OCI-LY7 (cell line): Measurements from ENCODE around the gene TRIM9. TPM values are rescaled to one million over a fixed set of nuclear protein-coding genes. Genes with fewer than 3 reads are reported as not detected.

Source experiments
- BruUV-seq: library from RNA; stranded (reverse); fragments of 400-500 nt; replicated peaks from 2 replicates; lab custom pipeline; 2021; lab: Mats Ljungman, UMichigan
- CTCF ChIA-PET: fragments of 300-600 bp; sonication (Branson Sonifier 250); formaldehyde crosslinking; loops from one replicate; lab custom pipeline; 2022; ENCODE audit warnings: antibody characterized with exemption; ENCODE audit not compliant: unreplicated experiment; lab: Charles Lee
- POLR2A ChIA-PET: fragments of 300-600 bp; sonication (Branson Sonifier 250); formaldehyde crosslinking; loops from one replicate; lab custom pipeline; 2022; ENCODE audit warnings: antibody characterized with exemption; lab: Charles Lee
- DNase-seq: peaks from one replicate; pipeline ENCODE4 v3.0.0-alpha.2; 2015; ENCODE audit warnings: low spot score
- H2AFZ ChIP-seq: fragments of 200-600 bp; sonication (generic), shearing (Covaris generic); 2 replicates; pipeline ENCODE4 v1.6.1; 2014; ENCODE audit warnings: mild to moderate bottlenecking, antibody characterized with exemption, low read length, moderate library complexity
- H3K27ac ChIP-seq: fragments of 200-600 bp; sonication (generic); 2 replicates; pipeline ENCODE4 v1.5.1; 2014; ENCODE audit warnings: mixed run types, low read depth, mild to moderate bottlenecking, moderate library complexity, low read length, inconsistent platforms; ENCODE audit not compliant: poor library complexity, severe bottlenecking
- H3K36me3 ChIP-seq: fragments of 200-600 bp; sonication (generic); 2 replicates; pipeline ENCODE4 v1.6.1; 2014; ENCODE audit warnings: mild to moderate bottlenecking, antibody characterized with exemption, low read length, moderate library complexity, mixed read lengths; ENCODE audit not compliant: insufficient read depth
- H3K4me1 ChIP-seq: fragments of 200-600 bp; sonication (generic); 2 replicates; pipeline ENCODE4 v1.5.1; 2014; ENCODE audit warnings: mild to moderate bottlenecking, low read length; ENCODE audit not compliant: insufficient read depth, poor library complexity, severe bottlenecking
- H3K4me2 ChIP-seq: fragments of 200-600 bp; sonication (generic); 2 replicates; pipeline ENCODE4 v1.6.1; 2014; ENCODE audit warnings: mild to moderate bottlenecking, low read length
- H3K4me3 ChIP-seq: fragments of 200-600 bp; sonication (generic); 2 replicates; pipeline ENCODE4 v1.5.1; 2014; ENCODE audit warnings: mild to moderate bottlenecking, low read depth, low read length; ENCODE audit not compliant: poor library complexity, severe bottlenecking
- H3K79me2 ChIP-seq: fragments of 200-600 bp; sonication (generic); 2 replicates; pipeline ENCODE4 v1.6.1; 2016; ENCODE audit warnings: low read depth, mild to moderate bottlenecking, low read length, moderate library complexity, mixed read lengths; ENCODE audit not compliant: insufficient read depth
- H3K9me2 ChIP-seq: fragments of 200-600 bp; sonication (generic); 2 replicates; pipeline ENCODE4 v1.6.1; 2016; ENCODE audit warnings: mild to moderate bottlenecking, low read length, mixed read lengths; ENCODE audit not compliant: insufficient read depth
- H3K9me3 ChIP-seq: fragments of 200-600 bp; sonication (generic); 2 replicates; pipeline ENCODE4 v1.6.1; 2014; ENCODE audit warnings: mild to moderate bottlenecking, mixed run types, low read length, mixed read lengths
- H4K20me1 ChIP-seq: fragments of 200-600 bp; sonication (generic); 2 replicates; pipeline ENCODE4 v1.6.1; 2014; ENCODE audit warnings: mild to moderate bottlenecking, antibody characterized with exemption, low read length, moderate library complexity, mixed read lengths; ENCODE audit not compliant: insufficient read depth
- CTCF ChIP-seq: fragments of 200-600 bp; sonication (generic); conservative IDR thresholded peaks from 2 replicates; pipeline ENCODE4 v1.5.1; 2014; ENCODE audit warnings: mild to moderate bottlenecking, antibody characterized with exemption, low read length, moderate library complexity, mixed read lengths
- EZH2phosphoT487 ChIP-seq: fragments of 200-600 bp; sonication (generic); IDR thresholded peaks from 2 replicates; pipeline ENCODE4 v1.6.1; 2018; ENCODE audit warnings: low read depth, borderline replicate concordance, mild to moderate bottlenecking, mixed run types, antibody characterized with exemption, low read length, moderate library complexity, mixed read lengths
- intact Hi-C: fragments of 100-400 bp; cut with micrococcal nuclease; formaldehyde crosslinking; loops from one replicate; pipeline ENCODE4 v1.10.0; 2022; ENCODE audit not compliant: unreplicated experiment
- total RNA-seq, 2 experiments: library from RNA; depleted of rRNA in 1 of 2; stranded (reverse); fragments of >200 nt in 1 of 2; shearing (Covaris generic) in 1 of 2; gene quantifications; 2 replicates each; pipeline ENCODE4 v1.2.3, GENCODE V29; 2014 to 2022

Gene TRIM9
- total RNA-seq, 2 experiments from 2014 or later, result 1.4 to 7.9 TPM

GRCh38 chr14:51107801-51108200 is 12.9 kb upstream of the TRIM9 start:
- H4K20me1 ChIP-seq, result no peaks in the 10 kb centered on the region
- H3K36me3 ChIP-seq, result no peaks in the 10 kb centered on the region
- no peak overlapping the region for H2AFZ ChIP-seq
- H3K4me2 ChIP-seq, result no peak overlapping the region
- no peaks in the 10 kb centered on the region for H3K79me2 ChIP-seq
- no peaks in the 10 kb centered on the region for H3K9me3 ChIP-seq
- no peaks in the 10 kb centered on the region for H3K9me2 ChIP-seq
- ChIA-PET CTCF (no interaction called here), POLR2A (interaction anchor here (1.5 to 3.2 kb wide), 2 partner anchors 10 to 13 kb away, joined by 4 to 16 read pairs; partner anchors contain the start of gene TRIM9)
- no peak for DNase-seq
- intact Hi-C loops, result no loop called here
- TF ChIP-seq EZH2phosphoT487 (no peak), CTCF (no peak)
- BruUV-seq, result no TSS peak
- no peak overlapping the region for H3K4me3 ChIP-seq
- no peaks in the 10 kb centered on the region for H3K4me1 ChIP-seq
- no peak overlapping the region for H3K27ac ChIP-seq

- POLR2A ChIA-PET, result interaction anchor here (0.6 to 1.8 kb wide), 7 partner anchors 9 to 485 kb away, joined by 3 to 11 read pairs (median 5); partner anchors contain the start of gene TRIM9
- no peaks in the 10 kb centered on the region for H3K79me2 ChIP-seq
- CTCF ChIA-PET, result no interaction called here
- no peak for TF ChIP-seq CTCF
- TF ChIP-seq EZH2phosphoT487, result no peak
- H4K20me1 ChIP-seq, result no peaks in the 10 kb centered on the region
- no TSS peak for BruUV-seq
- no peaks in the 10 kb centered on the region for H3K36me3 ChIP-seq
- no peak overlapping the region for H3K27ac ChIP-seq
- intact Hi-C loops, result no loop called here
- H3K4me2 ChIP-seq, result no peak overlapping the region
- no peak overlapping the region for H2AFZ ChIP-seq
- H3K4me3 ChIP-seq, result no peak overlapping the region
- no peaks in the 10 kb centered on the region for H3K9me2 ChIP-seq
- no peak for DNase-seq
- H3K4me1 ChIP-seq, result no peaks in the 10 kb centered on the region
- H3K9me3 ChIP-seq, result no peaks in the 10 kb centered on the region
Observed at GRCh38 chr14:51104467-51104866, 9.6 kb upstream of the TRIM9 start.

- no peaks in the 10 kb centered on the region for H3K36me3 ChIP-seq
- no peak overlapping the region for H3K27ac ChIP-seq
- H3K9me2 ChIP-seq, result no peaks in the 10 kb centered on the region
- H3K4me3 ChIP-seq, result no peak overlapping the region
- peaks cover 13% of the 10 kb centered on the region for H3K4me1 ChIP-seq
- no peaks in the 10 kb centered on the region for H3K79me2 ChIP-seq
- DNase-seq, result no peak
- ChIA-PET POLR2A (interaction anchor here (0.7 kb wide), 1 partner anchor 11 kb away, joined by 3 read pairs; no protein-coding TSS in a partner anchor), CTCF (no interaction called here)
- intact Hi-C loops, result loop anchor here (10.0 kb wide), 1 partner anchor 142 kb away; no protein-coding TSS in a partner anchor
- no peaks in the 10 kb centered on the region for H3K9me3 ChIP-seq
- no TSS peak for BruUV-seq
- TF ChIP-seq EZH2phosphoT487 (no peak), CTCF (no peak)
- H3K4me2 ChIP-seq, result no peak overlapping the region
- H4K20me1 ChIP-seq, result no peaks in the 10 kb centered on the region
- no peak overlapping the region for H2AFZ ChIP-seq
Observed at GRCh38 chr14:51097287-51097686, 2.4 kb upstream of the TRIM9 start.
